HG03521 (cell line): ENCODE data around the gene UCMA.

ENCODE experiments used
- ATAC-seq: cut with Tn5 transposase; IDR thresholded peaks from one replicate; pipeline ENCODE4 v1.9.1; 2021; ENCODE audit warnings: mild to moderate bottlenecking, moderate library complexity; ENCODE audit not compliant: unreplicated experiment

UCMA gene

DNA sequence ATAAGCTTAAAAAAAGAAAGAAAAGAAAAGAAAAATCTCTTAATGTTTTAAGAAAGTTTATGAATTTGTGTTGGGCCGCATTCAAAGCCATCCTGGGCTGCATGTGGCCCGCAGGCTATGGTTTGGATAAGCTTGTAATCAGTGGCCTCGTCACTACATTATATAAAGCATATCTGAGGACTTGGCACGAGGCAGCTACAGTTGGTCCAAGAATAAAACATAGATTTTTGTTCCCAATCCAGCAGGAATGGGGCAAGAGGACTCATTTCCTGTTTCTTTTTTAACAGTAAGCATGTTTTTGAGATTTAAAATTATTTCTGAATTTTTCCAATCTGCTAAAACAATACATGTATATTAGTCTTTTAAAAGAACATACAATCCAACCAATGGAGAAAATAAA lies 44.2 kb downstream of the UCMA start:
- no peak for ATAC-seq

- no peak for ATAC-seq
These were observed 45.6 kb downstream of the UCMA start for GRCh38 chr10:13188593-13188992.

- no peak for ATAC-seq
These were observed 47.0 kb downstream of the UCMA start for GRCh38 chr10:13187135-13187534.

DNA sequence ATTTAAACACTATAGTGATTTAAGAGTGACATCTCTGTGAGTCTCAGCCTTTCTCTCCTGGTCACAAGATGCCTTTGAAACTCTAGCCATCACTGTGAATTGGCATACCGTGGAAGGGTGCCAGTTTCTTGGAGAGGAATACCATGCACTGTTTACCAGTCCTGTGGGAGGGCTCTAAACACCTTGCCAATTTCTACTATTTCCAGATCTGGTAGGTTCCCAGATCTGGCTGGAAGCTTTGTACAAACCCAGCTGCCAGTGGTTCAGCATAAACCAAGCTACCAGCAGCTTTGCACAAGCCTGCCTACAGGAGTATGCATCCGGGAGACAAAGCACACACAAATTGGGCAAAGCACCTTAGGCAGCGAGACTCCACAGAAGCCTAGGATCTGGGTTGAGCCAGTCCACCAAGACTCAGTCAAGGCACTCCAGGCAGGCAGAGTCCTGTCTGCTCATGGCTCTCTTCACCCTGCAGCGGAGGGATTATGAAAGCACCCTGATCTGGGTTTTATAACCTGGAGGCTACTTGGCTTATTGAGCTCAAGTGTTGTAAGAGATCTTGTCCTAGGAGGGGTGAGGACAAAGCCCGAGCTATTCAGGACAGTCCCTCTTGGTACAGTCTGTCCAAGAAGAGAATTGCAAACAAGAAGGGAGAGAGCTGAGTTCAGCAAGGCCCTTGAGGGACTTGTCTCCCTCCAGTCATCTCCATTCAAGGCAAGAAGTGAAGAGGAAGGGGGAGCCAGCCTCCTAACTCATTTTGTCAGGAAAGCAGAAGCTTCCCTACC lies 49.3 kb downstream of the UCMA start:
- no peak for ATAC-seq

- no peak for ATAC-seq
These were observed 49.9 kb downstream of the UCMA start for GRCh38 chr10:13184276-13184675.

GRCh38 chr10:13183625-13184024 lies 50.5 kb downstream of the UCMA start:
- no peak for ATAC-seq

DNA sequence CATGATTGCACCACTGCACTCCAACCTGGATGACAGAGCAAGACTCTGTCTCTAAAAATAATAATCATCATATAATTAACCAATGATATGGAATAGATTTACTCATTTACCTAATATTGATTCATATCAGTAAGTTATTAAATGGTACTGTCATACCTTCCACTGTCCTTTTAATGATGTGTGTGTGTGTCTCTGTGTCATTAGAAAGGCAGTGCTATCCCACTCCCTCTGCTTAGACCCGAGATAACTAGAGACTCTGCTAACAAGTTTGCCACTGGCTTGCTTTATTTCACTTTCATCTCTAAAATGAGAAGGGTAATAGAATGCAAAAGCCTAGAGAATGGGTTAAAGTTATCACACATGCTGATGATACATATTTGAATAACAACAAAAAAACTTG lies 51.8 kb downstream of the UCMA start:
- ATAC-seq: no peak

GRCh38 chr10:13180788-13181187 lies 53.4 kb downstream of the UCMA start:
- ATAC-seq: no peak

GRCh38 chr10:13173616-13174015 lies 60.6 kb downstream of the UCMA start:
- no peak for ATAC-seq
